ENCODE data around the gene HEXIM1. TPM values are rescaled to one million over a fixed set of nuclear protein-coding genes. Genes with fewer than 3 reads are reported as not detected.

Gene HEXIM1
- total and polyA plus RNA-seq, 10 donors, result 12.9 to 43.1 (median 26.7) TPM

- peak within 1 kb of the TSS; percentile 59 to 96 (median 73) for H3K4me3 ChIP-seq
- peak; percentile 99 for DNase-seq
- no peaks in the 10 kb centered on the region for H3K27me3 ChIP-seq (replicated peaks in 1 of 7)
- intact Hi-C loops (cut with DNase I; ENCODE audit: low total_unique reads), result no loop called here
- 0 to 3% (median 1%) methylated on average over 37 to 53 of the region's 53 CpGs for WGBS, 5 donors
- H3K27ac ChIP-seq, result peak within 1 kb of the TSS; percentile 99 to 100 (median 100)
- no peaks in the 10 kb centered on the region for H3K9me3 ChIP-seq
- H3K4me1 ChIP-seq, result peaks cover 36 to 67% (median 44%) of the 10 kb centered on the region in 6 donors
- TF ChIP-seq POLR2AphosphoS5 (IDR thresholded peaks at IDR 0.05) (peak; percentile 98), CTCF (IDR thresholded peaks at IDR 0.05 in 8 of 11, conservative IDR thresholded peaks at IDR 0.05 in 3 of 11) (peak in 3 of 11 experiments; percentile 10 to 22 (median 11)), POLR2A (IDR thresholded peaks at IDR 0.05) (peak; percentile 63 to 87 (median 83))
- H3K36me3 ChIP-seq, result peaks cover 0 to 27% (median 0%) of the 10 kb centered on the region in 6 donors
These were observed 13.2 kb downstream of the HEXIM1 start, which contains the start of gene HEXIM2 for GRCh38 chr17:45161288-45162024. TSS of gene HEXIM2 (plus strand) at chr17:45161875. CDS start at chr17:45162794, 919 bp downstream.

GRCh38 chr17:45162025-45162687 lies 13.9 kb downstream of the HEXIM1 start:
- Histone ChIP-seq H3K4me3 (peak overlapping the region; percentile 6 to 96 (median 42)), H3K27me3 (replicated peaks in 1 of 7) (no peaks in the 10 kb centered on the region), H3K9me3 (no peaks in the 10 kb centered on the region), H3K27ac (peak overlapping the region; percentile 31 to 100 (median 100)), H3K4me1 (peaks cover 36 to 60% (median 43%) of the 10 kb centered on the region in 6 donors), H3K36me3 (peaks cover 0 to 21% (median 0%) of the 10 kb centered on the region in 6 donors)
- WGBS, 5 donors, result 57 to 74% (median 62%) methylated on average over 4 to 9 of the region's 9 CpGs
- intact Hi-C loops (cut with DNase I; ENCODE audit: low total_unique reads), result no loop called here
- DNase-seq, result peak; percentile 88
- no peak for TF ChIP-seq POLR2A (IDR thresholded peaks at IDR 0.05)
- no peak for TF ChIP-seq CTCF (IDR thresholded peaks at IDR 0.05 in 8 of 11, conservative IDR thresholded peaks at IDR 0.05 in 3 of 11)
- no peak for TF ChIP-seq POLR2AphosphoS5 (IDR thresholded peaks at IDR 0.05)

- peaks cover 11 to 34% (median 17%) of the 10 kb centered on the region in 6 donors for H3K4me1 ChIP-seq
- no peaks in the 10 kb centered on the region for H3K27me3 ChIP-seq (replicated peaks in 1 of 7)
- DNase-seq, result peak; percentile 59
- no peaks in the 10 kb centered on the region for H3K9me3 ChIP-seq
- intact Hi-C loops (cut with DNase I; ENCODE audit: low total_unique reads), result no loop called here
- 78 to 90% (median 81%) methylated on average over 7 of the region's 7 CpGs for WGBS, 5 donors
- H3K36me3 ChIP-seq, result peaks cover 0 to 13% (median 4%) of the 10 kb centered on the region in 6 donors
- TF ChIP-seq POLR2A (IDR thresholded peaks at IDR 0.05) (no peak), CTCF (IDR thresholded peaks at IDR 0.05 in 8 of 11, conservative IDR thresholded peaks at IDR 0.05 in 3 of 11) (no peak), POLR2AphosphoS5 (IDR thresholded peaks at IDR 0.05) (no peak)
- no peak overlapping the region for H3K4me3 ChIP-seq
- H3K27ac ChIP-seq, result no peak overlapping the region
These were observed 16.5 kb downstream of the HEXIM1 start for GRCh38 chr17:45164734-45165269.
